Smooth muscle cell (in vitro differentiated cells): Measurements from ENCODE around the gene TIGD6. TPM values are rescaled to one million over a fixed set of nuclear protein-coding genes. Genes with fewer than 3 reads are reported as not detected.

Source experiments
- polyA plus RNA-seq: library from polyadenylated mRNA; unstranded; fragments of >200 nt; fragmentation: Nextera tagmentation; extraction: Ambion mirVana; gene quantifications from 2 replicates; pipeline ENCODE4 v1.2.1, GENCODE V29; 2016
- total RNA-seq: library from RNA; depleted of rRNA; stranded (reverse); fragments of >200 nt; gene quantifications from 2 replicates; pipeline ENCODE4 v1.2.3, GENCODE V29; 2014

The TIGD6 gene
- total and polyA plus RNA-seq, 2 experiments from 2014 or later, result 3.6 to 5.1 TPM

Other genes starting within 250 kb of the TIGD6 start
- not detected in 2 replicates for gene PDE6A, start 55.9 kb downstream of the TIGD6 start, total RNA-seq
- gene PDE6A, start 55.9 kb downstream of the TIGD6 start, polyA plus RNA-seq, result 0.05 TPM in 1 of 2 replicates, not detected in the other
- 16.0 and 17.6 TPM in 2 replicates for gene SLC26A2, start 39.9 kb downstream of the TIGD6 start, total RNA-seq
- gene SLC26A2, start 39.9 kb downstream of the TIGD6 start, polyA plus RNA-seq, result 5.1 and 5.2 TPM in 2 replicates
- 41.2 and 41.8 TPM in 2 replicates for gene HMGXB3, start 85 bp upstream of the TIGD6 start, total RNA-seq
- gene HMGXB3, start 85 bp upstream of the TIGD6 start, polyA plus RNA-seq, result 31.4 and 31.7 TPM in 2 replicates
- gene CSF1R, start 85.9 kb upstream of the TIGD6 start, total RNA-seq, result 3.9 and 6.2 TPM in 2 replicates
- 2.2 and 12.9 TPM in 2 replicates for gene CSF1R, start 85.9 kb upstream of the TIGD6 start, polyA plus RNA-seq
- gene PDGFRB, start 155.2 kb upstream of the TIGD6 start, total RNA-seq, result 362 and 370 TPM in 2 replicates
- gene PDGFRB, start 155.2 kb upstream of the TIGD6 start, polyA plus RNA-seq, result 390 and 522 TPM in 2 replicates
- gene CDX1, start 166.1 kb upstream of the TIGD6 start, total RNA-seq, result 1.4 and 3.9 TPM in 2 replicates
- 5.0 and 8.5 TPM in 2 replicates for gene CDX1, start 166.1 kb upstream of the TIGD6 start, polyA plus RNA-seq
- not detected in 2 replicates for gene SLC6A7, start 189.4 kb upstream of the TIGD6 start, total RNA-seq
- 0.10 TPM in 1 of 2 replicates, not detected in the other for gene SLC6A7, start 189.4 kb upstream of the TIGD6 start, polyA plus RNA-seq